HepG2 (cell line): ENCODE measurements around the gene GCH1. TPM values are rescaled to one million over a fixed set of nuclear protein-coding genes. Genes with fewer than 3 reads are reported as not detected.

Source experiments
- ARID3A ChIP-seq: IDR thresholded peaks from 2 replicates; pipeline ENCODE4 v1.6.1; 2012; ENCODE audit warnings: low read depth, low read length, improper control_type of control experiment
- CSRNP1 ChIP-seq: sonication (generic); formaldehyde crosslinking; IDR thresholded peaks from 2 replicates; pipeline ENCODE4 v1.8.1; 2023; ENCODE audit warnings: mild to moderate bottlenecking, missing genetic modification reagents
- ERF ChIP-seq: IDR thresholded peaks from 2 replicates; pipeline ENCODE4 v1.6.1; 2018; ENCODE audit warnings: missing biosample characterization, missing genetic modification reagents
- HCFC1 ChIP-seq: fragments of 150-350 bp; IDR thresholded peaks from 2 replicates; pipeline ENCODE4 v1.6.1; 2014; ENCODE audit warnings: low read depth, low read length
- HNF4G ChIP-seq, 2 experiments: sonication (generic) in 1 of 2; formaldehyde crosslinking in 1 of 2; IDR thresholded peaks; 2 replicates each; pipeline versions ENCODE4 v1.4.0 to v1.6.1; 2011 to 2020; ENCODE audit warnings: borderline replicate concordance in 2 of 2, low read depth in 2 of 2, mild to moderate bottlenecking in 2 of 2, low read length in 1 of 2, missing genetic modification reagents in 1 of 2, moderate library complexity in 1 of 2
- ISL2 ChIP-seq: sonication (generic); formaldehyde crosslinking; IDR thresholded peaks from 2 replicates; pipeline ENCODE4 v1.5.0; 2020; ENCODE audit warnings: missing genetic modification reagents
- KAT8 ChIP-seq: IDR thresholded peaks from 2 replicates; pipeline ENCODE4 v1.6.1; 2016; ENCODE audit warnings: missing genetic modification reagents, missing compliant biosample characterization
- KMT2A ChIP-seq: sonication (generic); formaldehyde crosslinking; IDR thresholded peaks from 2 replicates; pipeline ENCODE4 v1.4.0; 2020; ENCODE audit warnings: missing genetic modification reagents
- MED8 ChIP-seq: sonication (generic); formaldehyde crosslinking; IDR thresholded peaks from 2 replicates; pipeline ENCODE4 v1.8.1; 2023; ENCODE audit warnings: mild to moderate bottlenecking, missing genetic modification reagents; ENCODE audit not compliant: insufficient replicate concordance
- MTF1 ChIP-seq: sonication (generic); formaldehyde crosslinking; IDR thresholded peaks from 2 replicates; pipeline ENCODE4 v1.5.0; 2020; ENCODE audit warnings: missing genetic modification reagents
- THAP11 ChIP-seq: IDR thresholded peaks from 2 replicates; pipeline ENCODE4 v1.6.1; 2016; ENCODE audit warnings: missing biosample characterization, missing genetic modification reagents
- ZBTB20 ChIP-seq: sonication (generic); formaldehyde crosslinking; IDR thresholded peaks from 2 replicates; pipeline ENCODE4 v1.8.1; 2023; ENCODE audit warnings: missing genetic modification reagents, low read depth, mild to moderate bottlenecking, borderline replicate concordance
- ZFP36L1 ChIP-seq: sonication (generic); formaldehyde crosslinking; IDR thresholded peaks from 2 replicates; pipeline ENCODE4 v1.8.0; 2022; ENCODE audit warnings: mild to moderate bottlenecking, missing genetic modification reagents, moderate library complexity
- ZNF3 ChIP-seq: IDR thresholded peaks from 2 replicates; pipeline ENCODE4 v1.7.0; 2017; ENCODE audit warnings: inconsistent platforms
- ZNF382 ChIP-seq: sonication (generic); formaldehyde crosslinking; IDR thresholded peaks from 2 replicates; pipeline ENCODE4 v1.5.0; 2020; ENCODE audit warnings: missing genetic modification reagents, mild to moderate bottlenecking, borderline replicate concordance
- ZNF552 ChIP-seq: sonication (generic); formaldehyde crosslinking; IDR thresholded peaks from 2 replicates; pipeline ENCODE4 v1.9.0; 2022; ENCODE audit warnings: missing genetic modification reagents, mild to moderate bottlenecking, borderline replicate concordance
- ZNF556 ChIP-seq: sonication (generic); formaldehyde crosslinking; IDR thresholded peaks from 2 replicates; pipeline ENCODE4 v1.4.0; 2020; ENCODE audit warnings: mild to moderate bottlenecking, missing genetic modification reagents, borderline replicate concordance
- ZNF772 ChIP-seq: sonication (generic); formaldehyde crosslinking; IDR thresholded peaks from 2 replicates; pipeline ENCODE4 v1.5.0; 2020; ENCODE audit warnings: mild to moderate bottlenecking, missing genetic modification reagents
- ZSCAN30 ChIP-seq: sonication (generic); formaldehyde crosslinking; IDR thresholded peaks from 2 replicates; pipeline ENCODE4 v1.5.0; 2020; ENCODE audit warnings: mild to moderate bottlenecking, missing genetic modification reagents
- polyA plus RNA-seq, 8 experiments: library from polyadenylated mRNA; depleted of rRNA in 3 of 8; stranded (reverse) in 7 of 8; unstranded in 1 of 8; fragments of >200 nt; fragmentation: Illumina TruSeq in 4 of 8; extraction: Trizol in 4 of 8; gene quantifications; 2 replicates each; pipeline versions ENCODE4 v1.2.1 to v1.2.3, GENCODE V29; 2011 to 2016; ENCODE audit warnings: low read depth in 4 of 8, missing spikeins in 1 of 8, mixed read lengths in 1 of 8; ENCODE audit not compliant: insufficient read depth in 1 of 8
- total RNA-seq, 5 experiments: library from RNA; depleted of rRNA; stranded (reverse); fragments of >200 nt; fragmentation: Illumina TruSeq; extraction: Trizol; gene quantifications; 2 replicates each; pipeline ENCODE4 v1.2.3, GENCODE V29; 2016; ENCODE audit warnings: low read depth in 1 of 5
- TF ChIP-seq, protein P1 (sequence below): sonication (generic); formaldehyde crosslinking; IDR thresholded peaks from 2 replicates; pipeline ENCODE4 v1.4.0; 2020; ENCODE audit warnings: missing genetic modification reagents
- TF ChIP-seq, protein P2 (sequence below): sonication (generic); formaldehyde crosslinking; IDR thresholded peaks from 2 replicates; pipeline ENCODE4 v1.4.0; 2020; ENCODE audit warnings: missing genetic modification reagents
- TF ChIP-seq, protein P3 (sequence below): IDR thresholded peaks from 2 replicates; pipeline ENCODE4 v1.6.1; 2016; ENCODE audit warnings: missing compliant biosample characterization, missing genetic modification reagents, borderline replicate concordance

GCH1 gene
- total and polyA plus RNA-seq, 2 of the 13 experiments (the other 11 are each of a cell fraction or from before 2014, with no cell fraction given), result 15.0 to 25.2 TPM

- TF ChIP-seq, protein P1, sequence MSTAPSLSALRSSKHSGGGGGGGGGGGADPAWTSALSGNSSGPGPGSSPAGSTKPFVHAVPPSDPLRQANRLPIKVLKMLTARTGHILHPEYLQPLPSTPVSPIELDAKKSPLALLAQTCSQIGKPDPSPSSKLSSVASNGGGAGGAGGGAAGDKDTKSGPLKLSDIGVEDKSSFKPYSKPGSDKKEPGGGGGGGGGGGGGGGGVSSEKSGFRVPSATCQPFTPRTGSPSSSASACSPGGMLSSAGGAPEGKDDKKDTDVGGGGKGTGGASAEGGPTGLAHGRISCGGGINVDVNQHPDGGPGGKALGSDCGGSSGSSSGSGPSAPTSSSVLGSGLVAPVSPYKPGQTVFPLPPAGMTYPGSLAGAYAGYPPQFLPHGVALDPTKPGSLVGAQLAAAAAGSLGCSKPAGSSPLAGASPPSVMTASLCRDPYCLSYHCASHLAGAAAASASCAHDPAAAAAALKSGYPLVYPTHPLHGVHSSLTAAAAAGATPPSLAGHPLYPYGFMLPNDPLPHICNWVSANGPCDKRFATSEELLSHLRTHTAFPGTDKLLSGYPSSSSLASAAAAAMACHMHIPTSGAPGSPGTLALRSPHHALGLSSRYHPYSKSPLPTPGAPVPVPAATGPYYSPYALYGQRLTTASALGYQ (CRISPR knock-in tag), result peak; percentile 84
- peak; percentile 65 for TF ChIP-seq KAT8 (CRISPR knock-in tag)
- no peak for TF ChIP-seq CSRNP1 (CRISPR knock-in tag)
- TF ChIP-seq ZNF3, result no peak
- TF ChIP-seq ISL2, result peak; percentile 84
- peak; percentile 97 for TF ChIP-seq HNF4G (IDR thresholded peaks at IDR 0.05; ENCODE audit: borderline replicate concordance, low read depth, low read length)
- TF ChIP-seq HNF4G (CRISPR knock-in tag; IDR thresholded peaks at IDR 0.05; ENCODE audit: borderline replicate concordance, low read depth), result peak; percentile 86; the same call in 1 of the 2 replicates
- TF ChIP-seq, protein P2, sequence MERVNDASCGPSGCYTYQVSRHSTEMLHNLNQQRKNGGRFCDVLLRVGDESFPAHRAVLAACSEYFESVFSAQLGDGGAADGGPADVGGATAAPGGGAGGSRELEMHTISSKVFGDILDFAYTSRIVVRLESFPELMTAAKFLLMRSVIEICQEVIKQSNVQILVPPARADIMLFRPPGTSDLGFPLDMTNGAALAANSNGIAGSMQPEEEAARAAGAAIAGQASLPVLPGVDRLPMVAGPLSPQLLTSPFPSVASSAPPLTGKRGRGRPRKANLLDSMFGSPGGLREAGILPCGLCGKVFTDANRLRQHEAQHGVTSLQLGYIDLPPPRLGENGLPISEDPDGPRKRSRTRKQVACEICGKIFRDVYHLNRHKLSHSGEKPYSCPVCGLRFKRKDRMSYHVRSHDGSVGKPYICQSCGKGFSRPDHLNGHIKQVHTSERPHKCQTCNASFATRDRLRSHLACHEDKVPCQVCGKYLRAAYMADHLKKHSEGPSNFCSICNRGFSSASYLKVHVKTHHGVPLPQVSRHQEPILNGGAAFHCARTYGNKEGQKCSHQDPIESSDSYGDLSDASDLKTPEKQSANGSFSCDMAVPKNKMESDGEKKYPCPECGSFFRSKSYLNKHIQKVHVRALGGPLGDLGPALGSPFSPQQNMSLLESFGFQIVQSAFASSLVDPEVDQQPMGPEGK, result peak; percentile 93
- TF ChIP-seq, protein P3, sequence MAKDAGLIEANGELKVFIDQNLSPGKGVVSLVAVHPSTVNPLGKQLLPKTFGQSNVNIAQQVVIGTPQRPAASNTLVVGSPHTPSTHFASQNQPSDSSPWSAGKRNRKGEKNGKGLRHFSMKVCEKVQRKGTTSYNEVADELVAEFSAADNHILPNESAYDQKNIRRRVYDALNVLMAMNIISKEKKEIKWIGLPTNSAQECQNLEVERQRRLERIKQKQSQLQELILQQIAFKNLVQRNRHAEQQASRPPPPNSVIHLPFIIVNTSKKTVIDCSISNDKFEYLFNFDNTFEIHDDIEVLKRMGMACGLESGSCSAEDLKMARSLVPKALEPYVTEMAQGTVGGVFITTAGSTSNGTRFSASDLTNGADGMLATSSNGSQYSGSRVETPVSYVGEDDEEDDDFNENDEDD (CRISPR knock-in tag), result no peak
- TF ChIP-seq ARID3A, result peak; percentile 47
- peak; percentile 95 for TF ChIP-seq ZBTB20 (CRISPR knock-in tag)
- TF ChIP-seq HCFC1, result no peak
- peak; percentile 30; the same call in 1 of the 2 replicates for TF ChIP-seq ZNF556 (CRISPR knock-in tag)
- no peak for TF ChIP-seq ZSCAN30
- peak; percentile 62 for TF ChIP-seq ERF
- no peak for TF ChIP-seq MTF1 (CRISPR knock-in tag)
- peak; percentile 50; the same call in 1 of the 2 replicates for TF ChIP-seq ZFP36L1 (CRISPR knock-in tag)
- TF ChIP-seq ZNF382 (CRISPR knock-in tag), result no peak
- peak; percentile 65 for TF ChIP-seq THAP11 (CRISPR knock-in tag)
- TF ChIP-seq ZNF552 (CRISPR knock-in tag), result no peak
- no peak for TF ChIP-seq MED8 (CRISPR knock-in tag)
- 0 out of 2 replicates have a peak, but pooled peaks have one; percentile 58 for TF ChIP-seq ZNF772 (CRISPR knock-in tag)
- no peak for TF ChIP-seq KMT2A
These were observed 65.0 kb downstream of the GCH1 start (continued) for GRCh38 chr14:54837508-54838149.
